Tibial nerve (tissue), 4 donors: ENCODE measurements around the gene DMWD. TPM values are rescaled to one million over a fixed set of nuclear protein-coding genes. Genes with fewer than 3 reads are reported as not detected.
"Not testable (repeated sequence)": the region's sequence is repeated elsewhere in the genome, so short reads cannot be mapped to it uniquely, and the experiment has no call there.

Experiments used
- DNase-seq, 2 donors: peaks; one replicate each; pipeline ENCODE4 v3.0.0-alpha.2; 2019; ENCODE audit warnings: low spot score in 2 of 2
- H3K27ac ChIP-seq, 4 donors: fragments of 200-600 bp; sonication (generic) in 3 of 4; one replicate each; pipeline ENCODE4 v1.5.1; 2017 to 2019; ENCODE audit warnings: mild to moderate bottlenecking in 1 of 4
- H3K27me3 ChIP-seq, 2 donors: fragments of 200-600 bp; sonication (generic) in 1 of 2; one replicate each; pipeline versions ENCODE4 v1.5.1 to v1.6.0; 2017 to 2019
- H3K36me3 ChIP-seq, 3 donors: fragments of 200-600 bp; sonication (generic); one replicate each; pipeline ENCODE4 v1.5.1; 2018 to 2019
- H3K4me1 ChIP-seq, 4 donors: fragments of 200-600 bp; sonication (generic) in 3 of 4; one replicate each; pipeline ENCODE4 v1.5.1; 2017 to 2019
- H3K4me3 ChIP-seq, 4 donors: fragments of 200-600 bp; sonication (generic) in 3 of 4; one replicate each; pipeline ENCODE4 v1.5.1; 2017 to 2019; ENCODE audit warnings: mild to moderate bottlenecking in 1 of 4, moderate library complexity in 1 of 4
- H3K9me3 ChIP-seq, 4 donors: fragments of 200-600 bp; sonication (generic) in 3 of 4; one replicate each; pipeline ENCODE4 v1.5.1; 2017 to 2019
- EP300 ChIP-seq, 2 donors: sonication (generic); formaldehyde crosslinking; IDR thresholded peaks; one replicate each; pipeline ENCODE4 v1.6.1; 2017; ENCODE audit warnings: antibody characterized with exemption in 2 of 2, mild to moderate bottlenecking in 1 of 2
- POLR2A ChIP-seq, 2 donors: fragments of 450-650 bp; IDR thresholded peaks; one replicate each; pipeline ENCODE4 v1.6.1; 2017; ENCODE audit warnings: antibody characterized with exemption in 2 of 2, mild to moderate bottlenecking in 2 of 2, moderate library complexity in 2 of 2
- WGBS, 2 donors: methylation state at CpG; one replicate each; pipeline ENCODE4 v1.1.5; 2018; 5-methylcytosine and 5-hydroxymethylcytosine counted together
- total RNA-seq, 4 donors: library from RNA; depleted of rRNA; stranded (reverse); fragments of >200 nt; gene quantifications; one replicate each; pipeline ENCODE4 v1.1.0, GENCODE V29; 2016
- TF ChIP-seq, protein P1 (sequence below), 5 experiments: fragments of 200-600 bp in 3 of 5; fragments of 450-650 bp in 2 of 5; sonication (generic) in 3 of 5; IDR thresholded peaks; one replicate each; pipeline ENCODE4 v1.5.1; 2016 to 2019; ENCODE audit warnings: antibody characterized with exemption in 5 of 5, mild to moderate bottlenecking in 3 of 5, moderate library complexity in 2 of 5

DMWD gene
- total RNA-seq, 4 donors from 2014 or later: 28.4 to 75.0 (median 53.8) TPM

DNA sequence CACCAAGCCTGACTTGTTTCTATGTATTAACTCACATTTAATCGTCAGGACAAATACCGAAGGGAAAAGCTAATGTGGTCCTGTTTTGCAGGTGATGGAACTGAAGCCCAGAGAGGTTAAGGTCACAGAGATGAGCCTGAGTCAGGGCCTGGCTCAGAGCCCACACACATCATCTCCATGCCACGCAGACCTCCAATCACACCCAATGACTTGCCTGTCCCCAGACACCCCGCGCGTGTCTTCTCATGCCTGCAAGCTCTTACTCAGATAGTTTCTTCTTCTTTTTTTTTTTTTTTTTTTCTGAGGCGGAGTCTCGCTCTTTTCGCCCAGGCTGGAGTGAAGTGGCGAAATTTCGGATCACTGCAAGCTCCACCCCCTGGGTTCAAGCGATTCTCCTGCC is 40.0 kb downstream of the DMWD start:
- WGBS, 2 donors: 89 to 95% methylated on average over 12 of the region's 12 CpGs
- TF ChIP-seq EP300 (IDR thresholded peaks at IDR 0.05): no peak
- no peak for TF ChIP-seq POLR2A (IDR thresholded peaks at IDR 0.05)
- TF ChIP-seq, protein P1, sequence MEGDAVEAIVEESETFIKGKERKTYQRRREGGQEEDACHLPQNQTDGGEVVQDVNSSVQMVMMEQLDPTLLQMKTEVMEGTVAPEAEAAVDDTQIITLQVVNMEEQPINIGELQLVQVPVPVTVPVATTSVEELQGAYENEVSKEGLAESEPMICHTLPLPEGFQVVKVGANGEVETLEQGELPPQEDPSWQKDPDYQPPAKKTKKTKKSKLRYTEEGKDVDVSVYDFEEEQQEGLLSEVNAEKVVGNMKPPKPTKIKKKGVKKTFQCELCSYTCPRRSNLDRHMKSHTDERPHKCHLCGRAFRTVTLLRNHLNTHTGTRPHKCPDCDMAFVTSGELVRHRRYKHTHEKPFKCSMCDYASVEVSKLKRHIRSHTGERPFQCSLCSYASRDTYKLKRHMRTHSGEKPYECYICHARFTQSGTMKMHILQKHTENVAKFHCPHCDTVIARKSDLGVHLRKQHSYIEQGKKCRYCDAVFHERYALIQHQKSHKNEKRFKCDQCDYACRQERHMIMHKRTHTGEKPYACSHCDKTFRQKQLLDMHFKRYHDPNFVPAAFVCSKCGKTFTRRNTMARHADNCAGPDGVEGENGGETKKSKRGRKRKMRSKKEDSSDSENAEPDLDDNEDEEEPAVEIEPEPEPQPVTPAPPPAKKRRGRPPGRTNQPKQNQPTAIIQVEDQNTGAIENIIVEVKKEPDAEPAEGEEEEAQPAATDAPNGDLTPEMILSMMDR (IDR thresholded peaks at IDR 0.05): no peak
- Histone ChIP-seq H3K27me3 (no peaks in the 10 kb centered on the region), H3K27ac (no peak overlapping the region), H3K9me3 (no peaks in the 10 kb centered on the region), H3K4me1 (no peaks in the 10 kb centered on the region), H3K36me3 (no peaks in the 10 kb centered on the region), H3K4me3 (no peak overlapping the region)
- DNase-seq: no peak

DNA sequence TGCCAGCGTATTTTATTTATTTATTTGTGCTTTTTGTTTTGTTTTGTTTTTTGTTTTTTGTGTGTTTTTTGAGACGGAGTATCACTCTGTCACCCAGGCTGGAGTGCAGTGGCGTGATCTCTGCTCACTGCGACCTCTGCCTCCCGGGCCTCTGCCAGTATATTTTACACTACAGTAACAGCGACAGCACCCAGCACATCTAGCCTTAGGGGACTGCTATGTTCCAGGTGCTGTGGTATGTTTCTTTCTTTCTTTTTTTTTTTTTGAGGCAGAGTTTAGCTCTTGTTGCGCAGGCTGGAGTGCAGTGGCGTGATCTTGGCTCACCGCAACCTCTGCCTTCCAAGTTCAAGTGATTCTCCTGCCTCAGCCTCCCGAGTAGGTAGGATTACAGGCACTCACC is 41.2 kb downstream of the DMWD start:
- H3K27me3 ChIP-seq, H3K27ac ChIP-seq, H3K9me3 ChIP-seq, DNase-seq, H3K4me1 ChIP-seq, H3K4me3 ChIP-seq, H3K36me3 ChIP-seq: not testable (repeated sequence)
- WGBS, 2 donors: 89 to 94% methylated on average over 10 of the region's 10 CpGs

DNA sequence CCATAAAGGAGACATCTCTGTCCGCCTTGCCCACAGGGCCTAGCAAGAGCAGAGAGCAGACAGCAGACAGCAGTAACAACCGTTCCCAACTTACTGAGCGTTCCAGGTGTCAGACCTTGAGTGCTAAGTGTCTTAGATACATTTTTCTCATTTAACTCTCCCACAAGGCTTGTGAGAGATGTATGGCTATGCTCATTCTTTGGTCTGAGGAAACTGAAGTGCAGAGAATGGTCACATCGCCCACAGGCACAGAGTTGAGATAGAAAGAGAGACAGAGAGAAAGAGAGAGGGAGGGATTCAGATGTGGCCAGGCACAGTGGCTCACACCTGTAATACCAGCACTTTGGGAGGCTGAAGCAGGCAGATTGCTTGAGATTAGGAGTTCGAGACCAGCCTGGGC is 45.1 kb downstream of the DMWD start:
- Histone ChIP-seq H3K4me3 (no peak overlapping the region), H3K36me3 (no peaks in the 10 kb centered on the region), H3K27me3 (peaks cover 0 to 4% of the 10 kb centered on the region in 2 donors), H3K27ac (no peak overlapping the region), H3K4me1 (no peaks in the 10 kb centered on the region), H3K9me3 (no peaks in the 10 kb centered on the region)
- TF ChIP-seq EP300 (IDR thresholded peaks at IDR 0.05) (no peak), POLR2A (IDR thresholded peaks at IDR 0.05) (no peak)
- TF ChIP-seq, protein P1 (IDR thresholded peaks at IDR 0.05): no peak
- no peak for DNase-seq
- WGBS, 2 donors: 84 to 86% methylated on average over 5 of the region's 5 CpGs

DNA sequence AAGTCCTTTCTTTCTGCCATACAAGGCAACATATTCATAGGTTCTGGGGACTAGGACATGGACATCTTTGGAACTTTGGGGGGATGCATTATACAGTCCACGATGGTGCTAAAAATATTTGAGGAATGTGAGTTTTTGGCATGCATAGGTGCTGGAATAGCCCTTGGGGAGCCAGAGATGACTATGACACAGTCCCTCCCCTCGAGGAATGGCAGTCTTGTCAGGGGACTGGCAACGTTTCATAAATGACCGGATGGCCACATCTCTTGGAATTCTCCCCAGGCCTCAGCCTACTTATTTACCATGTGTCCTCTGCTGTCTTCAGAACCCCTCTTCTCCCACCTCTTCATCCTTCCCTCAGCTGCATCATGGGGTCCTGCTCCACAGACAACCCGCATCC is 45.8 kb downstream of the DMWD start:
- no peaks in the 10 kb centered on the region for H3K9me3 ChIP-seq
- H3K4me3 ChIP-seq: no peak overlapping the region
- DNase-seq: no peak
- 52 to 65% methylated on average over 5 of the region's 5 CpGs for WGBS, 2 donors
- TF ChIP-seq, protein P1 (IDR thresholded peaks at IDR 0.05): no peak
- no peak for TF ChIP-seq EP300 (IDR thresholded peaks at IDR 0.05)
- no peak for TF ChIP-seq POLR2A (IDR thresholded peaks at IDR 0.05)
- no peaks in the 10 kb centered on the region for H3K4me1 ChIP-seq
- H3K27ac ChIP-seq: no peak overlapping the region
- peaks cover 0 to 4% of the 10 kb centered on the region in 2 donors for H3K27me3 ChIP-seq
- H3K36me3 ChIP-seq: no peaks in the 10 kb centered on the region

DNA sequence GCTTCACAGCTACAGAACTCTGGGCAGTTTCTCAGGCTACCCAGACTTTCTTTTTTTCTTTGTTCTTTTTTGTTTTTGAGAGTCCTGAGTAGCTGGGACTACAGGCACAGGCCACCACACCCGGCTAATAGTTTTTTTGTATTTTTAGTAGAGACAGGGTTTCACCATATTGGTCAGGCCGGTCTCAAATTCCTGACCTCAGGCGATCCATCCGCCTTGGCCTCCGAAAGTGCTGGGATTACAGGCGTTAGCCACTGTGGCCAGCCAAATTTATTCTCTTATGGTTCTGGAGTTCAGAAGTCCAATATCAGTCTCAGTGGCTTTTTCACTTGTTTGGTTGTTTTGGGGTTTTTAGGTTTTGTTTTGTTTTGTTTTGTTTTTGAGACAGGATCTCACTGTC is 47.0 kb downstream of the DMWD start:
- Histone ChIP-seq H3K36me3 (no peaks in the 10 kb centered on the region), H3K4me1 (no peaks in the 10 kb centered on the region), H3K9me3 (no peaks in the 10 kb centered on the region), H3K27me3 (peaks cover 0 to 4% of the 10 kb centered on the region in 2 donors), H3K27ac (no peak overlapping the region), H3K4me3 (no peak overlapping the region)
- 78 to 84% methylated on average over 6 of the region's 6 CpGs for WGBS, 2 donors
- TF ChIP-seq, protein P1 (IDR thresholded peaks at IDR 0.05): no peak
- TF ChIP-seq EP300 (IDR thresholded peaks at IDR 0.05) (no peak), POLR2A (IDR thresholded peaks at IDR 0.05) (no peak)
- no peak for DNase-seq

GRCh38 chr19:45742969-45743368 is 49.7 kb downstream of the DMWD start:
- Histone ChIP-seq H3K4me3 (no peak overlapping the region), H3K27me3 (peaks cover 0 to 4% of the 10 kb centered on the region in 2 donors), H3K9me3 (no peaks in the 10 kb centered on the region), H3K36me3 (no peaks in the 10 kb centered on the region), H3K4me1 (no peaks in the 10 kb centered on the region), H3K27ac (no peak overlapping the region)
- WGBS, 2 donors: 68 to 69% methylated on average over 4 of the region's 4 CpGs
- no peak for TF ChIP-seq EP300 (IDR thresholded peaks at IDR 0.05)
- TF ChIP-seq, protein P1 (IDR thresholded peaks at IDR 0.05): no peak
- TF ChIP-seq POLR2A (IDR thresholded peaks at IDR 0.05): no peak
- no peak for DNase-seq
